ENCODE data around the gene U2AF2. TPM values are rescaled to one million over a fixed set of nuclear protein-coding genes. Genes with fewer than 3 reads are reported as not detected.

The U2AF2 gene
- total and polyA plus RNA-seq, 9 of the 15 experiments (the other 6 are each of a cell fraction or from before 2014, with no cell fraction given) = 3.0 to 331 (median 157) TPM

DNA sequence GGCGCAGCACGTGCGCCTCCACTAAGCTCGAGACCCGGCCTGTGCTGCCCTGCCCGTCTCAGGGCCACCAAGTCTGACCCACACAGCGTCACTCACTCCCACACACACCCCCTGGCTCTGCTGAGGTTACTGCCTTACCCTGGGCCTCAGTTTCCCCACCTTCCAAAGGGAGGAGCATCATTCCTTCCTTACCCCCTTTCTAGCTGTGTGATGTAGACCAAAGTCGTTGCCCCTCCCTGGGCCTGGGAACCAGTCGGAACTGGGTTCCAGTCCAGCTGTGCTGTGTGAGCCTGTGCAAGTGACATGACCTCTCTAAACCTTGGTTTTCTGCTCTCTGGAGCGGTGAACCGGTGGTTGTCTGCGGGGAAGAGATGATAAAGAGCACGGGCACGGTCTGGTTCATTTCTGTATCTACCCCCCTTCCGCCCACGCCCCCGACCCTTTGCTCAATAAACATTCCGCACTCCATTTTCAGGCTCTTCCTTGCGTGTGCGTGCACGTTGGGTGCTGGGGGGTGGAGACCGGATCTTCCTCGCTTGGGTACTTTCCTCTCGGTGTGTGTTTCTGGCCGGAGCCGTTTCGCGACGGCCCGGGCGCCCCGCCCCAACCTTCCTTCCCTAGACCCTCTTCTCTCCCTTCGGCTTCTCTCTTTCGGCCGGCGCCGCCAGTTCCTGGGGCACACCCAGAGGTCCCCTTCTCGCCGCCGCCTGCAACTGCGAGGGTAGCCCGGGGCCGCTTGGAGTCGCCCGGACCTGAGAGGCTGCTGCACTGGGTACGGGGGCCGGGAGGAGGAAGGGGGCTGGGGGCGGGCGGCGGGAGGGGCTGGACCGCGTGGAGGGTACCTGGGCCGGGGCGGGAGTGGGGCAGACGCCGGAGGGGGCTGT lies 11.6 kb upstream of the U2AF2 start, which contains the start of gene ZNF581 (continued):
- no peak for TF ChIP-seq ILK (tag; IDR thresholded peaks at IDR 0.05; ENCODE audit: borderline replicate concordance, low read depth)
- no peak for TF ChIP-seq HNRNPH1 (optimal IDR thresholded peaks at IDR 0.05; ENCODE audit: low read depth, low read length)
- no peak for TF ChIP-seq KAT8 (IDR thresholded peaks at IDR 0.05; ENCODE audit: low read depth)
- peak; percentile 54; the same call in 1 of the 2 replicates for TF ChIP-seq ZKSCAN1 (IDR thresholded peaks at IDR 0.05; ENCODE audit: low read depth, low read length)
- no peak for TF ChIP-seq SPI1 (IDR thresholded peaks at IDR 0.05; ENCODE audit: borderline replicate concordance, low read depth, low read length)
- 0 out of 4 replicates have a peak, but pooled peaks of 1 of the 2 experiments have one; percentile 16 for TF ChIP-seq TEAD1 (CRISPR knock-in tag; IDR thresholded peaks at IDR 0.05)
- TF ChIP-seq CCNT2 (IDR thresholded peaks at IDR 0.05; ENCODE audit: borderline replicate concordance, extremely low read depth, insufficient read length, low read depth, low read length) = peak; percentile 40
- TF ChIP-seq TSHZ1 (CRISPR knock-in tag; IDR thresholded peaks at IDR 0.05) = no peak
- TF ChIP-seq HNRNPUL1 (IDR thresholded peaks at IDR 0.05; ENCODE audit: low read length) = no peak
- TF ChIP-seq ZC3H8 (IDR thresholded peaks at IDR 0.05) = no peak
- TF ChIP-seq RBM34 (IDR thresholded peaks at IDR 0.05; ENCODE audit: borderline replicate concordance, insufficient read depth, low read length) = no peak
- no peak for TF ChIP-seq ZNF133 (CRISPR knock-in tag; IDR thresholded peaks at IDR 0.05)
- no peak for TF ChIP-seq NONO (IDR thresholded peaks at IDR 0.05; ENCODE audit: low read depth in 2 of 2, low read length in 1 of 2)
- TF ChIP-seq, protein P1, sequence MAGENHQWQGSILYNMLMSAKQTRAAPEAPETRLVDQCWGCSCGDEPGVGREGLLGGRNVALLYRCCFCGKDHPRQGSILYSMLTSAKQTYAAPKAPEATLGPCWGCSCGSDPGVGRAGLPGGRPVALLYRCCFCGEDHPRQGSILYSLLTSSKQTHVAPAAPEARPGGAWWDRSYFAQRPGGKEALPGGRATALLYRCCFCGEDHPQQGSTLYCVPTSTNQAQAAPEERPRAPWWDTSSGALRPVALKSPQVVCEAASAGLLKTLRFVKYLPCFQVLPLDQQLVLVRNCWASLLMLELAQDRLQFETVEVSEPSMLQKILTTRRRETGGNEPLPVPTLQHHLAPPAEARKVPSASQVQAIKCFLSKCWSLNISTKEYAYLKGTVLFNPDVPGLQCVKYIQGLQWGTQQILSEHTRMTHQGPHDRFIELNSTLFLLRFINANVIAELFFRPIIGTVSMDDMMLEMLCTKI (IDR thresholded peaks at IDR 0.05; ENCODE audit: partially characterized antibody) = no peak
- no peak for TF ChIP-seq MEF2A (IDR thresholded peaks at IDR 0.05; ENCODE audit: control insufficient read depth, low read depth, low read length)
- TF ChIP-seq, protein P2, sequence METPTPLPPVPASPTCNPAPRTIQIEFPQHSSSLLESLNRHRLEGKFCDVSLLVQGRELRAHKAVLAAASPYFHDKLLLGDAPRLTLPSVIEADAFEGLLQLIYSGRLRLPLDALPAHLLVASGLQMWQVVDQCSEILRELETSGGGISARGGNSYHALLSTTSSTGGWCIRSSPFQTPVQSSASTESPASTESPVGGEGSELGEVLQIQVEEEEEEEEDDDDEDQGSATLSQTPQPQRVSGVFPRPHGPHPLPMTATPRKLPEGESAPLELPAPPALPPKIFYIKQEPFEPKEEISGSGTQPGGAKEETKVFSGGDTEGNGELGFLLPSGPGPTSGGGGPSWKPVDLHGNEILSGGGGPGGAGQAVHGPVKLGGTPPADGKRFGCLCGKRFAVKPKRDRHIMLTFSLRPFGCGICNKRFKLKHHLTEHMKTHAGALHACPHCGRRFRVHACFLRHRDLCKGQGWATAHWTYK (CRISPR knock-in tag; IDR thresholded peaks at IDR 0.05) = peak; percentile 42; the same call in 1 of the 2 replicates
- TF ChIP-seq FOXO4 (CRISPR knock-in tag; IDR thresholded peaks at IDR 0.05) = no peak
- TF ChIP-seq BDP1 (IDR thresholded peaks at IDR 0.05; ENCODE audit: insufficient read depth, insufficient read length) = no peak
- TF ChIP-seq ZNF707 (CRISPR knock-in tag; conservative IDR thresholded peaks at IDR 0.05) = 0 out of 2 replicates have a peak, but pooled peaks have one; percentile 20

Data from K562 (cell line).